Lower leg skin (tissue), 3 donors: Measurements from ENCODE around the gene ERG.

Source experiments
- CTCF ChIP-seq, 3 donors: fragments of 450-650 bp; IDR thresholded peaks; one replicate each; pipeline ENCODE4 v1.5.1; 2016; ENCODE audit warnings: antibody characterized with exemption in 3 of 3, mild to moderate bottlenecking in 3 of 3, moderate library complexity in 2 of 3
- POLR2A ChIP-seq, 2 donors: fragments of 450-650 bp; IDR thresholded peaks; one replicate each; pipeline ENCODE4 v1.6.1; 2016 to 2017; ENCODE audit warnings: antibody characterized with exemption in 2 of 2, mild to moderate bottlenecking in 1 of 2, moderate library complexity in 1 of 2

- no peak for TF ChIP-seq POLR2A (IDR thresholded peaks at IDR 0.05)
- TF ChIP-seq CTCF (IDR thresholded peaks at IDR 0.05): no peak
Measured at GRCh38 chr21:38434913-38435533, 63.3 kb downstream of the ERG start.
